Fibroblast of skin of back (primary cell): ENCODE results near the gene SETDB2.
"Not testable (repeated sequence)": the region's sequence is repeated elsewhere in the genome, so short reads cannot be mapped to it uniquely, and the experiment has no call there.

Experiments used
- DNase-seq: peaks from one replicate; pipeline ENCODE4 v3.0.0-alpha.2; 2013

Gene SETDB2

GRCh38 chr13:49476529-49476928 is 32.5 kb downstream of the SETDB2 start:
- DNase-seq = no peak

GRCh38 chr13:49481788-49482187 is 37.7 kb downstream of the SETDB2 start:
- DNase-seq = no peak

- no peak for DNase-seq
Measured at GRCh38 chr13:49488563-49488962, 44.5 kb downstream of the SETDB2 start.

- no peak for DNase-seq
Measured at GRCh38 chr13:49494645-49495044, 50.6 kb downstream of the SETDB2 start.

GRCh38 chr13:49495783-49496762 is 52.0 kb downstream of the SETDB2 start, which contains the start of gene PHF11:
TSS of gene PHF11 (plus strand) at chr13:49495953. CDS start at chr13:49496002, 49 bp downstream.
- peak; percentile 88 for DNase-seq

GRCh38 chr13:49496837-49497236 is 52.8 kb downstream of the SETDB2 start:
- not testable (repeated sequence) for DNase-seq

GRCh38 chr13:49497272-49497671 is 53.2 kb downstream of the SETDB2 start:
- no peak for DNase-seq

- DNase-seq = no peak
Measured at GRCh38 chr13:49498206-49498605, 54.1 kb downstream of the SETDB2 start.

- peak; percentile 81 for DNase-seq
Measured at GRCh38 chr13:49499889-49500660, 56.0 kb downstream of the SETDB2 start.

- DNase-seq = peak; percentile 30
Measured at GRCh38 chr13:49502954-49503353, 58.9 kb downstream of the SETDB2 start.

- peak; percentile 8 for DNase-seq
Measured at GRCh38 chr13:49503951-49504350, 59.9 kb downstream of the SETDB2 start.

GRCh38 chr13:49512578-49512977 is 68.5 kb downstream of the SETDB2 start:
- DNase-seq = no peak

- no peak for DNase-seq
Measured at GRCh38 chr13:49516467-49516866, 72.4 kb downstream of the SETDB2 start.

GRCh38 chr13:49517461-49517860 is 73.4 kb downstream of the SETDB2 start:
- DNase-seq = no peak

GRCh38 chr13:49521224-49521623 is 77.2 kb downstream of the SETDB2 start:
- no peak for DNase-seq

- no peak for DNase-seq
Measured at GRCh38 chr13:49524740-49525501, 80.8 kb downstream of the SETDB2 start.

- DNase-seq = no peak
Measured at GRCh38 chr13:49527123-49527522, 83.0 kb downstream of the SETDB2 start.

GRCh38 chr13:49528161-49528560 is 84.1 kb downstream of the SETDB2 start:
- no peak for DNase-seq

- DNase-seq = no peak
Measured at GRCh38 chr13:49530457-49530856, 86.4 kb downstream of the SETDB2 start.

- DNase-seq = no peak
Measured at GRCh38 chr13:49532593-49532992, 88.5 kb downstream of the SETDB2 start.

- DNase-seq = no peak
Measured at GRCh38 chr13:49533011-49533410, 88.9 kb downstream of the SETDB2 start.

GRCh38 chr13:49533591-49534269 is 89.7 kb downstream of the SETDB2 start:
- DNase-seq = no peak
